Fibroblast of lung (primary cell): ENCODE data around the gene DDX19B.
A peak's percentile ranks its signal among the peaks of the same experiment; 100 is the strongest.

Experiments used
- EZH2 ChIP-seq: IDR thresholded peaks from 2 replicates; pipeline ENCODE4 v1.5.1; 2012; ENCODE audit warnings: low read length, control low read depth, mild to moderate bottlenecking; ENCODE audit errors: missing control alignments
- TF ChIP-seq, protein P1 (sequence below), 2 donors: IDR thresholded peaks in 1 of 2; conservative IDR thresholded peaks in 1 of 2; 1 replicate in 1 of 2; 2 replicates in 1 of 2; pipeline ENCODE4 v1.5.1; 2011 to 2012; ENCODE audit warnings: low read length in 2 of 2, control low read depth in 1 of 2, inconsistent platforms in 1 of 2, low read depth in 1 of 2, mild to moderate bottlenecking in 1 of 2

DNA sequence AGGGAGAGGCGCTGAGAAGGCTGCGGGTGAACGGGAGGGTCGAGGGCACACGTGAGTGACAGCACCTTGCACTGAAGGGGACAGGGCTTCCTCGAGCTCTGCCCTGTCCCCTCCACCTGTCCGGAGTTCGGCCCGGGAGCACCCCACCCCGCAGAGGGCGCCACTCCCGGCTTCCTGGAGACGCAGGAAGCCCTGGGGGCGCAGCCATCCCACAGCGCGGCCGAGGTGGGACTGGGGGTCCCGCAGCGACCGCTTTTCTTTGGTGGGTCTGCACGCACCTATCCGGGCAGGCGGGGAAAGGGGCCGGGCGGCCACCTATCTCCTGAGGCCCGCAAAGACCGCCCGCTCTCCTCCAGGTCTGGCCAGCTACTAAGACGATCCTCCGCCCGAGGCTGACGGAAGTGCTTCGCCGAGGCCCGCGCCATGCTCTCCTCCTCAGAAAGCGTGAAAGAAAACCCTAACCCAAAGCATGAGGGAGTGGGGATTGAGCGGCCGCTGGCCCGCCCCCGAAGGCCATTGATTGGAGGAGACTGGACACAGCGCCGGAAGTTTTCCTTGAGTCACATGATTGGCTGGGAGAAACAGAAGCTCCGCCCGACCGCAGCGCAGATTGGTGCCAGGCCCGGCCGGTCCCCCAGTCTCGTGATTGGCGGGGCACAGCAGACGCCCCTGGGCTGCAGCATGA, 82.1 kb downstream of the DDX19B start:
- TF ChIP-seq, protein P1, sequence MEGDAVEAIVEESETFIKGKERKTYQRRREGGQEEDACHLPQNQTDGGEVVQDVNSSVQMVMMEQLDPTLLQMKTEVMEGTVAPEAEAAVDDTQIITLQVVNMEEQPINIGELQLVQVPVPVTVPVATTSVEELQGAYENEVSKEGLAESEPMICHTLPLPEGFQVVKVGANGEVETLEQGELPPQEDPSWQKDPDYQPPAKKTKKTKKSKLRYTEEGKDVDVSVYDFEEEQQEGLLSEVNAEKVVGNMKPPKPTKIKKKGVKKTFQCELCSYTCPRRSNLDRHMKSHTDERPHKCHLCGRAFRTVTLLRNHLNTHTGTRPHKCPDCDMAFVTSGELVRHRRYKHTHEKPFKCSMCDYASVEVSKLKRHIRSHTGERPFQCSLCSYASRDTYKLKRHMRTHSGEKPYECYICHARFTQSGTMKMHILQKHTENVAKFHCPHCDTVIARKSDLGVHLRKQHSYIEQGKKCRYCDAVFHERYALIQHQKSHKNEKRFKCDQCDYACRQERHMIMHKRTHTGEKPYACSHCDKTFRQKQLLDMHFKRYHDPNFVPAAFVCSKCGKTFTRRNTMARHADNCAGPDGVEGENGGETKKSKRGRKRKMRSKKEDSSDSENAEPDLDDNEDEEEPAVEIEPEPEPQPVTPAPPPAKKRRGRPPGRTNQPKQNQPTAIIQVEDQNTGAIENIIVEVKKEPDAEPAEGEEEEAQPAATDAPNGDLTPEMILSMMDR (conservative IDR thresholded peaks at IDR 0.05 in 1 of 2, IDR thresholded peaks at IDR 0.05 in 1 of 2; ENCODE audit: low read depth in 1 of 2, low read length in 2 of 2) = peak; percentile 25
- no peak for TF ChIP-seq EZH2
